HepG2 (cell line): ENCODE measurements around the gene CSNK1D. TPM values are rescaled to one million over a fixed set of nuclear protein-coding genes. Genes with fewer than 3 reads are reported as not detected.
A peak's percentile ranks its signal among the peaks of the same experiment; 100 is the strongest.

ENCODE experiments used
- ELK4 ChIP-seq: sonication (generic); formaldehyde crosslinking; IDR thresholded peaks from 2 replicates; pipeline ENCODE4 v1.9.0; 2021; ENCODE audit warnings: missing genetic modification reagents, borderline replicate concordance
- HNF1A ChIP-seq, 2 experiments: sonication (generic) in 1 of 2; formaldehyde crosslinking in 1 of 2; IDR thresholded peaks; 2 replicates each; pipeline versions ENCODE4 v1.4.0 to v1.6.1; 2016 to 2020; ENCODE audit warnings: borderline replicate concordance in 1 of 2, low read depth in 1 of 2, mild to moderate bottlenecking in 1 of 2, missing genetic modification reagents in 1 of 2
- MAFG ChIP-seq: sonication (generic); formaldehyde crosslinking; IDR thresholded peaks from 2 replicates; pipeline ENCODE4 v1.5.1; 2020; ENCODE audit warnings: mild to moderate bottlenecking, missing genetic modification reagents
- NKX3-1 ChIP-seq: sonication (generic); formaldehyde crosslinking; IDR thresholded peaks from 2 replicates; pipeline ENCODE4 v1.5.0; 2020; ENCODE audit warnings: missing genetic modification reagents
- NR2F2 ChIP-seq: IDR thresholded peaks from 2 replicates; pipeline ENCODE4 v1.6.1; 2012; ENCODE audit warnings: low read depth, inconsistent platforms, borderline replicate concordance
- RBM39 ChIP-seq: fragments of 200-400 bp; formaldehyde crosslinking; IDR thresholded peaks from one replicate; pipeline ENCODE4 v1.6.1; 2018; ENCODE audit warnings: antibody characterized with exemption, mild to moderate bottlenecking, low read depth, low read length; ENCODE audit not compliant: poor library complexity, severe bottlenecking
- RNF219 ChIP-seq: sonication (generic); formaldehyde crosslinking; IDR thresholded peaks from 2 replicates; pipeline ENCODE4 v1.5.0; 2020; ENCODE audit warnings: mild to moderate bottlenecking, missing genetic modification reagents
- TCF7 ChIP-seq: sonication (generic); IDR thresholded peaks from 2 replicates; pipeline ENCODE4 v1.6.1; 2016; ENCODE audit warnings: antibody characterized with exemption, low read depth
- TOE1 ChIP-seq: sonication (generic); formaldehyde crosslinking; IDR thresholded peaks from 2 replicates; pipeline ENCODE4 v1.4.0; 2020; ENCODE audit warnings: mild to moderate bottlenecking, missing genetic modification reagents
- ZBTB43 ChIP-seq: sonication (generic); formaldehyde crosslinking; conservative IDR thresholded peaks from 2 replicates; pipeline ENCODE4 v1.4.0; 2020; ENCODE audit warnings: missing genetic modification reagents
- ZNF20 ChIP-seq: sonication (generic); formaldehyde crosslinking; IDR thresholded peaks from 2 replicates; pipeline ENCODE4 v1.4.0; 2020; ENCODE audit warnings: mild to moderate bottlenecking, moderate library complexity, missing genetic modification reagents
- ZNF207 ChIP-seq: fragments of 450-650 bp; IDR thresholded peaks from 2 replicates; pipeline ENCODE4 v1.6.1; 2016; ENCODE audit warnings: antibody characterized with exemption, borderline replicate concordance
- ZNF441 ChIP-seq: sonication (generic); formaldehyde crosslinking; IDR thresholded peaks from 2 replicates; pipeline ENCODE4 v1.7.0; 2021; ENCODE audit warnings: missing genetic modification reagents, borderline replicate concordance
- ZNF556 ChIP-seq: sonication (generic); formaldehyde crosslinking; IDR thresholded peaks from 2 replicates; pipeline ENCODE4 v1.4.0; 2020; ENCODE audit warnings: mild to moderate bottlenecking, missing genetic modification reagents, borderline replicate concordance
- ZNF879 ChIP-seq: sonication (generic); formaldehyde crosslinking; IDR thresholded peaks from 2 replicates; pipeline ENCODE4 v1.8.1; 2023; ENCODE audit warnings: missing genetic modification reagents
- polyA plus RNA-seq, 8 experiments: library from polyadenylated mRNA; depleted of rRNA in 3 of 8; stranded (reverse) in 7 of 8; unstranded in 1 of 8; fragments of >200 nt; fragmentation: Illumina TruSeq in 4 of 8; extraction: Trizol in 4 of 8; gene quantifications; 2 replicates each; pipeline versions ENCODE4 v1.2.1 to v1.2.3, GENCODE V29; 2011 to 2016; ENCODE audit warnings: low read depth in 4 of 8, missing spikeins in 1 of 8, mixed read lengths in 1 of 8; ENCODE audit not compliant: insufficient read depth in 1 of 8
- total RNA-seq, 5 experiments: library from RNA; depleted of rRNA; stranded (reverse); fragments of >200 nt; fragmentation: Illumina TruSeq; extraction: Trizol; gene quantifications; 2 replicates each; pipeline ENCODE4 v1.2.3, GENCODE V29; 2016; ENCODE audit warnings: low read depth in 1 of 5
- TF ChIP-seq, protein P1 (sequence below): sonication (generic); formaldehyde crosslinking; IDR thresholded peaks from 2 replicates; pipeline ENCODE4 v1.9.0; 2021; ENCODE audit warnings: missing genetic modification reagents, borderline replicate concordance

CSNK1D gene
- total and polyA plus RNA-seq, 2 of the 13 experiments (the other 11 are each of a cell fraction or from before 2014, with no cell fraction given) = 31.5 to 128 TPM

GRCh38 chr17:82231562-82232321 is 41.8 kb downstream of the CSNK1D start (continued):
- no peak for TF ChIP-seq HNF1A (IDR thresholded peaks at IDR 0.05; ENCODE audit: low read depth)
- TF ChIP-seq HNF1A (CRISPR knock-in tag; IDR thresholded peaks at IDR 0.05; ENCODE audit: borderline replicate concordance) = no peak; the same call in 1 of the 2 replicates
- 0 out of 2 replicates have a peak, but pooled peaks have one; percentile 34 for TF ChIP-seq ZBTB43 (CRISPR knock-in tag)
- no peak for TF ChIP-seq ZNF879
- TF ChIP-seq, protein P1, sequence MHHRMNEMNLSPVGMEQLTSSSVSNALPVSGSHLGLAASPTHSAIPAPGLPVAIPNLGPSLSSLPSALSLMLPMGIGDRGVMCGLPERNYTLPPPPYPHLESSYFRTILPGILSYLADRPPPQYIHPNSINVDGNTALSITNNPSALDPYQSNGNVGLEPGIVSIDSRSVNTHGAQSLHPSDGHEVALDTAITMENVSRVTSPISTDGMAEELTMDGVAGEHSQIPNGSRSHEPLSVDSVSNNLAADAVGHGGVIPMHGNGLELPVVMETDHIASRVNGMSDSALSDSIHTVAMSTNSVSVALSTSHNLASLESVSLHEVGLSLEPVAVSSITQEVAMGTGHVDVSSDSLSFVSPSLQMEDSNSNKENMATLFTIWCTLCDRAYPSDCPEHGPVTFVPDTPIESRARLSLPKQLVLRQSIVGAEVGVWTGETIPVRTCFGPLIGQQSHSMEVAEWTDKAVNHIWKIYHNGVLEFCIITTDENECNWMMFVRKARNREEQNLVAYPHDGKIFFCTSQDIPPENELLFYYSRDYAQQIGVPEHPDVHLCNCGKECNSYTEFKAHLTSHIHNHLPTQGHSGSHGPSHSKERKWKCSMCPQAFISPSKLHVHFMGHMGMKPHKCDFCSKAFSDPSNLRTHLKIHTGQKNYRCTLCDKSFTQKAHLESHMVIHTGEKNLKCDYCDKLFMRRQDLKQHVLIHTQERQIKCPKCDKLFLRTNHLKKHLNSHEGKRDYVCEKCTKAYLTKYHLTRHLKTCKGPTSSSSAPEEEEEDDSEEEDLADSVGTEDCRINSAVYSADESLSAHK (CRISPR knock-in tag) = no peak
- TF ChIP-seq NKX3-1 = peak; percentile 56
- TF ChIP-seq ZNF207 = no peak
- TF ChIP-seq TOE1 = no peak; the same call in 1 of the 2 replicates
- no peak for TF ChIP-seq RNF219 (CRISPR knock-in tag)
- peak; percentile 46; the same call in 1 of the 2 replicates for TF ChIP-seq ZNF556 (CRISPR knock-in tag)
- no peak for TF ChIP-seq ELK4
- no peak for TF ChIP-seq ZNF20 (CRISPR knock-in tag)
- no peak for TF ChIP-seq MAFG
- TF ChIP-seq RBM39 = peak; percentile 88
- peak; percentile 84 for TF ChIP-seq NR2F2
- 0 out of 2 replicates have a peak, but pooled peaks have one; percentile 50 for TF ChIP-seq ZNF441 (CRISPR knock-in tag)
- TF ChIP-seq TCF7 = no peak
